K562 (cell line): ENCODE results near the gene NPAS2. TPM values are rescaled to one million over a fixed set of nuclear protein-coding genes. Genes with fewer than 3 reads are reported as not detected.

Source experiments
- CREM ChIP-seq: IDR thresholded peaks from 2 replicates; pipeline ENCODE4 v1.6.1; 2014; ENCODE audit warnings: antibody characterized with exemption, low read depth
- LARP7 ChIP-seq: fragments of 450-650 bp; IDR thresholded peaks from 2 replicates; pipeline ENCODE4 v1.6.1; 2016
- SUPT5H ChIP-seq: fragments of 450-650 bp; IDR thresholded peaks from 2 replicates; pipeline ENCODE4 v1.6.1; 2016
- ZNF354B ChIP-seq: fragments of 250-450 bp; sonication (Bioruptor Pico); IDR thresholded peaks from 2 replicates; pipeline ENCODE4 v1.4.0; 2020
- ZNF407 ChIP-seq: fragments of 450-650 bp; IDR thresholded peaks from 2 replicates; pipeline ENCODE4 v1.6.1; 2016; ENCODE audit warnings: low read depth
- ZNF79 ChIP-seq: fragments of 250-450 bp; sonication (Bioruptor Pico); IDR thresholded peaks from 2 replicates; pipeline ENCODE4 v1.4.0; 2020; ENCODE audit warnings: low read depth, mild to moderate bottlenecking, moderate library complexity
- polyA plus RNA-seq, 8 experiments: library from polyadenylated mRNA; depleted of rRNA in 4 of 8; stranded (reverse) in 5 of 8; unstranded in 3 of 8; fragments of >200 nt; fragmentation: Nextera tagmentation in 2 of 8; fragmentation: Illumina TruSeq in 1 of 8; extraction: Ambion mirVana in 2 of 8; extraction: Trizol in 1 of 8; gene quantifications; 2 replicates each; pipeline versions ENCODE4 v1.2.1 to v1.2.3, GENCODE V29; 2011 to 2014; ENCODE audit warnings: inconsistent platforms in 1 of 8, missing spikeins in 1 of 8
- total RNA-seq, 7 experiments: library from RNA; depleted of rRNA in 6 of 7; stranded (reverse); fragments of >200 nt in 6 of 7; fragmentation: Illumina TruSeq in 2 of 7; extraction: Trizol in 2 of 7; gene quantifications; 2 replicates each; pipeline versions ENCODE4 v1.2.1 to v1.2.3, GENCODE V29; 2011 to 2021; ENCODE audit warnings: low replicate concordance in 1 of 7
- TF ChIP-seq, protein P1 (sequence below): fragments of 150-350 bp; IDR thresholded peaks from 2 replicates; pipeline ENCODE4 v1.6.1; 2014; ENCODE audit warnings: low read depth, mild to moderate bottlenecking, low read length, borderline replicate concordance

Gene NPAS2
- total and polyA plus RNA-seq, 9 of the 15 experiments (the other 6 are each of a cell fraction or from before 2014, with no cell fraction given), result 0.06 to 0.29 (median 0.07) TPM; not detected in 5

- TF ChIP-seq, protein P1, sequence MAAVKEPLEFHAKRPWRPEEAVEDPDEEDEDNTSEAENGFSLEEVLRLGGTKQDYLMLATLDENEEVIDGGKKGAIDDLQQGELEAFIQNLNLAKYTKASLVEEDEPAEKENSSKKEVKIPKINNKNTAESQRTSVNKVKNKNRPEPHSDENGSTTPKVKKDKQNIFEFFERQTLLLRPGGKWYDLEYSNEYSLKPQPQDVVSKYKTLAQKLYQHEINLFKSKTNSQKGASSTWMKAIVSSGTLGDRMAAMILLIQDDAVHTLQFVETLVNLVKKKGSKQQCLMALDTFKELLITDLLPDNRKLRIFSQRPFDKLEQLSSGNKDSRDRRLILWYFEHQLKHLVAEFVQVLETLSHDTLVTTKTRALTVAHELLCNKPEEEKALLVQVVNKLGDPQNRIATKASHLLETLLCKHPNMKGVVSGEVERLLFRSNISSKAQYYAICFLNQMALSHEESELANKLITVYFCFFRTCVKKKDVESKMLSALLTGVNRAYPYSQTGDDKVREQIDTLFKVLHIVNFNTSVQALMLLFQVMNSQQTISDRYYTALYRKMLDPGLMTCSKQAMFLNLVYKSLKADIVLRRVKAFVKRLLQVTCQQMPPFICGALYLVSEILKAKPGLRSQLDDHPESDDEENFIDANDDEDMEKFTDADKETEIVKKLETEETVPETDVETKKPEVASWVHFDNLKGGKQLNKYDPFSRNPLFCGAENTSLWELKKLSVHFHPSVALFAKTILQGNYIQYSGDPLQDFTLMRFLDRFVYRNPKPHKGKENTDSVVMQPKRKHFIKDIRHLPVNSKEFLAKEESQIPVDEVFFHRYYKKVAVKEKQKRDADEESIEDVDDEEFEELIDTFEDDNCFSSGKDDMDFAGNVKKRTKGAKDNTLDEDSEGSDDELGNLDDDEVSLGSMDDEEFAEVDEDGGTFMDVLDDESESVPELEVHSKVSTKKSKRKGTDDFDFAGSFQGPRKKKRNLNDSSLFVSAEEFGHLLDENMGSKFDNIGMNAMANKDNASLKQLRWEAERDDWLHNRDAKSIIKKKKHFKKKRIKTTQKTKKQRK, result no peak
- TF ChIP-seq ZNF79 (no peak), CREM (no peak), LARP7 (no peak), ZNF354B (CRISPR knock-in tag) (no peak), SUPT5H (no peak), ZNF407 (no peak)
Observed at GRCh38 chr2:100975521-100975785, 155.5 kb downstream of the NPAS2 start (continued).
